GM18907 (cell line): ENCODE data around the gene MYCN.
"Not testable (repeated sequence)": the region's sequence is repeated elsewhere in the genome, so short reads cannot be mapped to it uniquely, and the experiment has no call there.

Experiments used
- ATAC-seq: cut with Tn5 transposase; IDR thresholded peaks from one replicate; pipeline ENCODE4 v1.9.1; 2021; ENCODE audit warnings: mild to moderate bottlenecking, moderate library complexity; ENCODE audit not compliant: unreplicated experiment

MYCN gene

DNA sequence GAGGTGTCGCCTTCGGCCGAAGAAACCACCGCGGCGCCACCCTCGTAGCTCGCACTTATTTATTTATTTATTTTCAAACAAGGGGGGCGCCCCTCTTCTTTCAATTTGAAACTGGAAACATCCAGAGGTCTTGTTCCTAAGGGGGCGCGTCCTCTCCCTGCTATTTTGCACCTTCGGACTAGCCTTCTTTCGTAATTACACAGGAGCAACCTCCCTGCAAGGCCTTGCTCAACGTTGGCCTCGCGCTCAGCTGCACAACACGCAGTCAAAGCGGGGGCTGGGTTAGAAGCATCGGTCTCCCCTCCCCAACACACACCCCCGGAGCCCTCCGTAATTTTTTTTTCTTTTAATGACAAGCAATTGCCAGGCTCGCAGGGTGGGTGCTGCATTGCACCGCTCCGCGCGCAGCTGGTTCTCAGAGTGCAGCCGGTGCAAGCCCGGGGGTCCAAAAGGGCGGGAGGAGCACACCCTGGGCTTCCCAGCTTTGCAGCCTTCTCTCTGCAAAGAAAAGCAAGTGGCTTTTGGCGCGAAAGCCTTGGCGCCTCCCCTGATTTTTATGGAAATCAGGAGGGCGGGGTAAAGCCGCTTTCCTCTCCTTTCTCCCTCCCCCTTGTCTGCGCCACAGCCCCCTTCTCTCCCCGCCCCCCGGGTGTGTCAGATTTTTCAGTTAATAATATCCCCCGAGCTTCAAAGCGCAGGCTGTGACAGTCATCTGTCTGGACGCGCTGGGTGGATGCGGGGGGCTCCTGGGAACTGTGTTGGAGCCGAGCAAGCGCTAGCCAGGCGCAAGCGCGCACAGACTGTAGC lies at the start of gene MYCN:
MYCN (plus strand) TSS at position 697 of the 807 bp plus-strand sequence. CDS start 1,515 bp downstream, outside the sequence.
- peak; percentile 72 for ATAC-seq

DNA sequence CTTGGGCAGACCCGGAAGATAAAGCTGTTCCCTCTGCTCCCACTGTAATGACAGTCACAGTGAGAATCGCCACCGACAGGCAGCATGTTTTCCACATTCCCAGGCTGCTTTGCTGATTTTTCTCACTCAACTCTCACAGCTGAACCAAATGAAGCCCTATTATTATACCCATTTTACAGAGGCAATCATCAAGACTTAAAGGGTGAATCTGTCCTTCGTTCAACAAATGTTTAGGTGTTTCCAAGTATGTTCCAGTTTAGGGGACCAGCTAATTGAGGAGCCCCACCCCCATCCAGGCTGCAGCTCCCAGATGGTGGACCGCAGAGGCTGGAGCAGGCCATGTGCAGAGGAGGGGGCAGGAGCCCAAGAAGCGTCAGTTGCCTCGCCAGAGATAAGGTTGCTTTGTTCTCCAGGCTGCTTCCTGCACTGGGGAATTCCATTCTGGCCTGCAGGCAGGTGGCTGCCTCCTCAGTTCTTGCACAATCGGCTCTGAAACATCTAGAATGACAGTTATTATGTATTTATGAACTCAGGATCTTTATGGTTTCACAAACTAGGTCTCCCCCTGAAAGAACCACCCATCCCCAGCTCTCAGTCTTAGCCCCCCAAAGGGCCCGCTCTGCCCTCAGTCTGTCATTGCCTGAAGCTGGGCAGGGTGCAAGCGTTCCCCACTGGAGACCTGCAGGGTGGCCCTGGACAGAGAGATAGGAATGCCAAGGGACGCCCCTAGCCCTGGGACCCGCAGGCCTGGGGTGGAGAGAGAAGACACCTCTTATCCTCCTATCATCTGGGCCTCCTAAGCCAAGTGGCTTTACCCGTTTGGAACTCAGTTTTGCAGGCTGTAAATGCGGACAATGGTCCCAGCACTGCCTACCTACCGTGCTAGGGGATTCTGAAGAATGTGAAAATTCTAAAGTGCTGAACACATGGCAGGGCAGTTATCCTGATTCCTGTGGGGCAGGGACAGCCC lies 49.1 kb upstream of the MYCN start:
- no peak for ATAC-seq

DNA sequence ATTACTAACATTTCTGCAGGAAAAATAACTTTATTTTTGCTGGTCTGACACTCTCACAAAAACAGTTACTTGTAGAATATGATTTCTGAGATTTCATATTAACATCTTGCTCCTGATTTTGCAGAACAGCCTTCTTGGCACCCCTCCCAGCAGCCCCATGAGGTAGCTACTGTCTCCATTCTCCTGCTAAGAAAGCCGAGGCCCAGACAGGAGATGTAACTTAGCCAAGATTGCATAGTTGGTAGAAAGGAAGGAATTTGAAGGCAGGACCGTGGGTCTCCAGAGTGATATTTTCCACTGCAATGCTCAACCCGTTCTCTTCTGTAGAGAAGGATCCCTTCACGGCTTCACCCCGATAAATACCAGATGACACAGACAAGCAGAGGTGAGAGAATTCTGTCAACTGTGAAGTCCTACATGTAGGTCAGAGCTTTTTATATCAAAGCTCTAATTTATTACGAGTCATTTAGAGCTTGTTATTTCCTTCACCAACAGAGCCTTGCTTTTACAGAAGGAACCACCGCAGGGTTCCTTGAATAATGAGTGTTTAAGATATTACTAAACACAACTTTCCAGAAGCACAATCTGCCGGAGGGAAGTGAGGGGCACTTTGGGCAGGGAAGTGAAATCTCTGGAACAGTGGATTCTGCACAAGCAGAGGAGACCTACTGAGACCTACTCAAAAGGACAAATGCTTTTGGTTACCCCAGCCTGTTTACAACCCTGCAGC lies 48.0 kb upstream of the MYCN start:
- no peak for ATAC-seq

DNA sequence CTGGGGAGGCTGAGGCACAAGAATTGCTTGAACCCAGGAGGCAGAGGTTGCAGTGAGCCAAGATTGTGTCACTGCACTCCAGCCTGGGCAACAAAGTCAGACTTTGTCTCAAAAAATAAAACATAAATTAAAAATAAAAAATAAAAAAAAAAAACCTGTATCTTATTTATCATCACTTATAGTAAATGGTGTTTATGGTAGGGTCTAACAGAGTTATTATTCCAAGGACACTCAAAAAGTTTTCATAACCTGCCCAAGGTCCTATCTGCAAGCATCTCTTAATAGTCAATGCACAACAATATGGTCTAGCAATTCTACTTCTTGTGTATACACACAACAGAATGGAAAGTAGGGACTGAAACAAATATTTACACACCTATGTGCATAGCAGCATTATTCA lies 47.3 kb upstream of the MYCN start:
- ATAC-seq, result no peak

DNA sequence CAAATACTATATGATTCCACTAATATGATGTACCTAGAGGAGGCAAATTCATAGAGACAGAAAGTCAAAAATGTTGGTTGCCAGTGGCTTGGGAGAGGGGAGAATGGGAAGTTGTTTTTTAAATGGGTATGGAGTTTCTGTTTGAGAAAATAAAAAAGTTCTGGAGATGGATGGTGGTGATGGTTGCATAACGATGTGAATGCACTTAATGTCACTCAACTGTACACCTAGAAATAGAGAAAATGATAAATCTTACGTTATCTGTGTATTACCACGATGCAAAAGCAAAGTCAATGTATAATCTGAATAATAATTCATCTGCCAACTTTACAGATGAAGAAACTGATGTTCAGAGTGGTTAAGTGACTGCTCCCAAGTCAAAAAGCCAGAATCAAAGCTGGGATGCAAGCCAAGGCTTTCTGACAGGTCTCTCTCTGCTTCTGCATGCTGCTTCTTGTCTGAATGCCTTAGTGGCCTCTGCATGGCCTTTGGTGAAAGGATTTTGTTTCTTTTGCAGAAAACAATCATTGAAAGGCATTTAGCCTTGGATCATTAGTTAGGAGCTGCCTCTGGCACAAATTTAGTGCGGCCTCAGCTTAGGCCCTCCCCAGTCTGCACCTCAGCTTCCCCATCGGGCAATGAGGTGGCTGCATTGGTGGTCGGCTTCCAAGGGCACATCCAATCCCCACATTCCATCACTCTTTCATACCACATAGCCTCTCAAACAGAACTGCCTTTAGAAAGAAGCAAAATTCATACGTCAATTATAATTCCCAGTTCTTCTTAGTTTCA lies 46.5 kb upstream of the MYCN start:
- no peak for ATAC-seq

DNA sequence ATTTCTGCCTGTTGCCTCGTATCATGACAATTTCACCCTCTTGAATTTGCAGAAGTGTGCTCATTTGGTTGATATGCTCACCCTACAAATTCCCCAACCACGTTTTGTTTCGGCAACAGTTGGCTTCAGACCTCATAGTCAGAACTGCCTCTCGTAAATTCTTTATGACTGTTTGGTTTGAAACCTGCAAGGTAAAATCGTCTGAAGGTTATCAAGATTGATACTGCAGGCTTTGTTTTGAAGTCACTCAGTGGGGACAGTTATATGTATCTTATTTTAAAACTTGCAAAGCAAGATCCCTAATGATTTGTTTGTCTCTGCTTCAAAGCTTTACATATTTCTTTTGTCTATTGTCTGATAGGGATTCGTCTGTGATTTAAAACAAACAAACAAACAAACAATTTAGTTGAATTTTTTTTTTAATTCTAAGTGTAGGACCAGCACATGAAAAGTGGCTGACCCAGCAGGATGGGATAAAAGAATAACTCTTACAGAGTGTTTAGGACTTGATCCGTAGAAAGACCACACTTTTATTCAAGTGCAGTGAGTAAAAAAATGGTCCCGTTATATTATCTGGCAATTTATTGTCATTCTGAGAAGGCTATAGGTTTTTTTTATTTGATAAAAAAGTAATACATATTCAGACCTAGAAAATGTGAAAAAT lies 45.7 kb upstream of the MYCN start:
- no peak for ATAC-seq

DNA sequence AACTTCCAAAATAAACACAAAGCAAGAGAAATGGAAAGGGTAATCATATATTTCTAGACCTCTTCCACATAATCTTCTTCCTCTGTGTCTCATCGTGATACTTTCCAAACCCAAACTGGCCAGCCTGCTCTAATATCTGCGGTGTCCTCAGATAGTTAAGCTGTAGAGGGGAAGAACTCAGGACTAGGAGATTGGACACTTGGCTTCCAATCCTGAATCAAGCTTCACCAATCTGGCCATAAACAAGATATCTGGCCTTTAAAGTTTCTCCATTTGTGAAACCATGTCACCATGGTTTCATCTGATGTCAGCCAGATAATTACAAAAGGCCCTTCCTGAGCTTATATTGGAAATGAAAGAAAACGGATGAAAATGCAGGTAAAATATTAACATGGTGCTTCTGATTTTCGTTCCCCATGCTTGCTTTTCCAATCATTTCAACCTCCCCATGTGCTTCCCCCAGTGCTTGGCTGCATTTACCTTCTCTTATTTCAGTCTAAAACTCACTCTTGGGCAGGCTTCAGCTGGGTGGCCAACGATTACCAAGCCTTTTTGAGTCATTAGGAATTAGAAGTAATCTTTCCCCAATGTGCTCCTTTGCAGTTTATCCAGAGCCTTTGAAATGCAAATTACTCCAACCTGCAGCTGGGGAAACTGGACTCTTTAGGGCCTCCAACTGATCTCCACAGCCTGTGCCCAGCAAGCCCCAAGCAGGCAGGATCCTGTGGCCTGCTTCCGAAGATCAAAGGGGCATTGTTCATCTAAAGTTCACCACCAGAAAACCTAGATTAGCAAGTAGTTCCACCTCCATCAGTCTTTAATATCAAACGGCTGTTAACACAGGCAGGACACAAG lies 44.5 kb upstream of the MYCN start:
- no peak for ATAC-seq

DNA sequence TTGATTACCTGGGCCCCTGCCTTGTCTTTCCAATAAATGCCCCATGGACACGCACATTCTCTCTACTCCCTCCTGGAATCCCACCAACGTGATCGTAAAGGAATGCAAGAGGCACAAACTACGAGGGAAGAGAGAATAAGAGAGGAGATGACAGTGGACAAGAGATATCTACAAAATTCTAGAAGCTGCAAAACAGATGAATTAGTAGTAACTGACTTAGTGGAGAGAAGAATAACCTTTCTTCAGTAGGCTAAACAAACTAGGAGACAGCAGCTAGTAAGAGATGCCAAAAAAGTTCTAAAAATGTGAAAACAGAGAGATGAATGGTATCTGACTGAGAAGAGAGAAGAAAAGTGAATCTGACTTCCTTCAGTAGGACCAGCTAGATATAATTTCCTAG lies 43.5 kb upstream of the MYCN start:
- no peak for ATAC-seq

DNA sequence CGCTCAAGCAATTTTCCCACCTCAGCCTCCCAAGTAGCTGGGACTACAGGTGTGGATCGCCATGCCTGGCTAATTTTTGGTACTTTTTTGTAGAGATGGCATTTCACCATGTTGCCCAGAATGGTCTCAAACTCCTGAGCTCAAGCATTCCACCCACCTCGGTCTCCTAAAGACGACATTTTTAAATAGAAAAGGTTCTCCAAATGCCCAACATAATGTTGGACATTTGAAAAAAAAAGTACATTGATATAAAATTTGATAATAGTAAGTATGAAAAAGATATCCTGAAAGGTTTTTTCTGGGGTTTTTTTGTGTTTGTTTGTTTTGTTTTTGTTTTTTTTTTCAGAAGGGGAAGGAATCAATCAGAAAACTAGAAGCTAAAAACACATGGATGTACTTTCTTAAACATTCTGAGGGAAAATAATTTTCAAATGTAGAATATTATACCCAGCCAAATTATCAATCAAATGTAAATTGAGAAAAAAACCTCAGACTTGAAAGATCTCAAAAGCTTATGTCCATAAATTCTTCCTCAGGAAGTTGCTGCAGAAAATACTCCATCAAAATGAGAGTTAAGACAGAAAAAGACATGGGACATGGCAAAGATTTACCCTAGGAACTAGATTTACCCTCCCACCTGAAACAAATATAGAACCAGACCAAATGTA lies 42.8 kb upstream of the MYCN start:
- ATAC-seq, result no peak

DNA sequence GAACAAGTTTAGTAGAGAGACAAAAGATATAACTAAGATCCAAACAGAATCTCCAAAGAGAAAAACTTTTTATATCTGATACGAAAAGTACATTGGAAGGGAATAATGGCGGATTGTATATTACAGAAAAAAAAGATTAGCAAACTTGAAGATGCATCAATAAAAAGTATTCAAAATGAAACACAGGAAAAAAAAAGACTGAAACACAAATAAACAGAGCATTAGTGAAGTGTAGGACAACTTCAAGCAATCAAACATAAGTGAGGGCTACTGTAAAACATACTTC lies 41.1 kb upstream of the MYCN start:
- no peak for ATAC-seq

DNA sequence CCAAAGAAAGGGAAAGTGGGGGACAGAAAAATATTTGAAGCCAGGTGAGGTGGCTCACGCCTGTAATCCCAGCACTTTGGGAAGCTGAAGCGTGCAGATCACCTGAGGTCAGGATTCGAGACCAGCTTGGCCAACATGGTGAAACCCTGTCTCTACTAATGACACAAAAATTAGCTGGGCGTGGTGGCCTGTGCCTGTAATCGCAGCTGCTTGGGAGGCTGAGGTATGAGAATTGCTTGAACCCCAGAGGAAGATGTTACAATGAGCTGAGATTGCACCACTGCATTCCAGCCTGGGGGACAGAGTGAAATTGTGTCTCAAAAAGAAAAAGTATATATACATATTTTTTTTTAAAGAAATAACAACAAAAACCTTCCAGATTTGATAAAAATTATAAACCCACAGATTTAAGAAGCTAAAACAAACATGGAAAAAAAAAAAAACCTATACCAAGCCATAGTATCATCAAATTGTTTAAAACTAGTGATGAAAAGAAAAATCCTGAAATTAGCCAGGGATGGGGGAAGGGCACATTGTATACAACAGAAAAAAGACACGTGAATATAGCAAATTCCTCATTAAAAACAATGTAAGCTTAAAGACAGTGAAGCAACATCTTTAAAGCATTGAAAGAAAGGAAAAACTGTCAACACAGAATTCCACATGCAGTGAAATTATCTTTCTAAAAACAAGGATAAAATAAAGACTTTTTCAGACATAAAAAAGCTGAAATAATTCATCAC lies 40.4 kb upstream of the MYCN start:
- ATAC-seq, result no peak

DNA sequence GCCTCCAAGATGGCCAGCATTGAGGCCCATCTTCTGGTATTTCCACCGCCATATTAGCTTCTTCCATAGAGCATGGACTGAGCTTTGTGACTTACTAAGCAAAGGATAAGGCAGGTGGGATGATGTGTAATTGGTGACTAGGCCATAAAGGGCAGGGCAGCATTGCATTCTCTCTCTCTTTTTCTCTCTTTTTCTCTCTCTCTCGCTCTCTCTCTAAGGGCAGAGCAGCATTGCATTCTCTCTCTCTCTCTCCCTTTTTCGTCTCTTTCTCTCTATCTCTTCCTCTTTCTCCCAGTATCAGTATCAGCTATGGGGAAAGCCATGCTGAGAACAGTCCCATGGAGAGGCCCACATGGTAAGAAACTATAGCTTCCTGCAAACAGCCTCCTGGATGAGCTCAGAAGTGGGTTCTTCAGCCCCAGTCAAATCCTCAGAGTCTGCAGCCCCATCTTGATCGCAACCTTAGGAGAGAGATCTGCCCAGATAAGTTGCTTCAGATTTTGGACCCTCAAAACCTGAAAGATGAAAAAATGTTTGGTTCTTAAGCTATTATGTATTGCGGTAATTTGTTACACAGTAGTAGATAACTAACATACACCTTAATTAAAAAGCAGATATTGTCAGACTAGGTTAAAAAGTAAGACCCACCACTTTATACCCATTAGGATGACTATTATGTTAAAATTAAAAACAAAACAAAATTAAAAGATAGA lies 39.1 kb upstream of the MYCN start:
- no peak for ATAC-seq

DNA sequence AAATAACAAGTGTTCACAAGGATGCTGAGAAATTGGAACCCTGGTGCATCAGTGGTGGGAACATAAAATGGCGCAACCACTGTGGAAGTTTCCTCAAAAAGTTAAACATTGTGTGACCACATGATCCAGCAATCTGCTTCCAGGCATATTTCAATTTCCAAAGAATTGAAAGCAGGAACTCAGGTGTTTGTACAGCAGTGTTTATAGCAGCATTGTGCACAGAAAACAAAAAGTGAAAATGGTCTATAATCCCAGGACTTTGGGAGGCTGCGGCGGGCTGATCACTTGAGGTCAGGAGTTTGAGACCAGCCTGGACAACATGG lies 38.6 kb upstream of the MYCN start:
- no peak for ATAC-seq

DNA sequence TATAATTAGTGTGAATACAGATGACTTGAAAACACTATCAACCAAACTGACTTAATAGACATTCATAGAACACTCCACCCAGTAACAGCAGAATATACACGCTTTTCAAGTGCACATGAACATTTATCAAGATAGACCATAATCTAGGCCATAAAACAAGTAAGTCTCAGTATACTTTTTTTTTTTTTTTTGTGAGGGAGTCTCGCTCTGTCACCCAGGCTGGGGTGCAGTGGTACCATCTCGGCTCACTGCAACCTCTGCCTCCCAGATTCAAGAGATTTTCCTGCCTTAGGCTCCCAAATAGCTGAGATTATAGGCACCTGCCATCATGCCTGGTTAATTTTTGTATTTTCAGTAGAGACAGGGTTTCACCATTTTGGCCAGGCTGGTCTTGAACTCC lies 36.4 kb upstream of the MYCN start:
- ATAC-seq, result not testable (repeated sequence)

DNA sequence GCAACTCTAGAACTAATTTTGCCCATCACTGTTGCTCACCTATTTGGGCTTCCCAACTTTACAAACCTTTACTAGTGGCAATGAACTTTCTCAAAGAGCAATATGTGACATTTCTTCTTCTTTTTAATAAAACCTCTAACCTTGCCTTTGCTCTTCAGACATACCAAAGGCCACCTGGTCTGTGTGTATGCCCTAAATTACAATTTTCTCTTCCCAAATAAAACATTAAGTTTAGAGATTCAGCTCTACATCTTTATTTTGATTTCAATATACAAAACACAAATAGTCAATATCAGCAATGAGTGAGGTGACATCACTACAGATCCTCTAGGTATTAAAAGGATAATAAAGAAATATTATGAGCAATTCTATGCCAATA lies 35.1 kb upstream of the MYCN start:
- ATAC-seq, result no peak

DNA sequence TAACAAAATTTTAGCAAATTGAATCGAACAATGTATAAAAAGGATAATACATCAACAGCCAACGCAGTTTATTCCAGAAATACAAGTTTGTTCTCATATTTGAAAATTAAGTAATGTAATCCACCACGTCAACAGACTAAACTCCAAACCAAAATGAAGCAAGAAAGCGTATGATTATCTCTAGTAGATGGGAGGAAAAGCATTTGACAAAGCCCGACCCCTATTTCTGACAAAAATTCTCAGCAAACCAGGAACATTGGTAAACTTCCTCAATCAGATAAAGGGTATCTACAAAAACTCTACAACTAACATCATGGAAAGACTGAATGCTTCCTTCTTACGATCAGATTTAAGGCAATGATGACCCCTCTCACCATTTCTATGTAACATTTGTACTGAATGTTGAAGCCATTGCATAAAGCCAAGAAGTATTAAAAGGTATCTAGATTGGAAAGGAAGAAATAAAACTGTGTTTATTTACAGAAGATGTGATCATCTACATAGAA lies 34.3 kb upstream of the MYCN start:
- no peak for ATAC-seq

DNA sequence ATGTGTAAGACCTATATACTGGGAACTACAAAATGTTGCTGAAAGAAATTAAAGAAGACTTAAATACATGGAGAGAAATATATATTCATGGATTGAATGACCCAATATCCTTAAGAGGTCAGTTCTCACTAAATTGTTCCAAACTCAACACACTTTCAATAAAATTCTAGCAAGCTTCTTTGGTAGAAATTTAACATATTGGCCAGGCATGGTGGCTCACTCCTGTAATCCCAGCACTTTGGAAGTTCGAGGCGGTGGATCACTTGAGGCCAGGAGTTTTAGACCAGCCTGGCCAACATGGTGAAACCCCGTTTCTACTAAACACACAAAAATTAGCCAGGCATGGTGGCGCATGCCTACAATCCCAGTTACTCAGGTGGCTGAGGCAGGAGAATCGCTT lies 33.6 kb upstream of the MYCN start:
- no peak for ATAC-seq
